Occipital lobe (tissue), 2 donors: Measurements from ENCODE around the gene KPNB1. TPM values are rescaled to one million over a fixed set of nuclear protein-coding genes. Genes with fewer than 3 reads are reported as not detected.

Experiments used
- DNase-seq: peaks from one replicate; lab custom pipeline; 2025; lab: John Stamatoyannopoulos, UW
- total RNA-seq: library from RNA; depleted of rRNA; stranded (reverse); fragments of >200 nt; gene quantifications from one replicate; pipeline ENCODE4 v1.2.3, GENCODE V29; 2014

Gene KPNB1
- total RNA-seq, 1 donor from 2014 or later = 163 TPM

- DNase-seq = no peak
Measured at GRCh38 chr17:47636273-47637030, 13.3 kb upstream of the KPNB1 start.

DNA sequence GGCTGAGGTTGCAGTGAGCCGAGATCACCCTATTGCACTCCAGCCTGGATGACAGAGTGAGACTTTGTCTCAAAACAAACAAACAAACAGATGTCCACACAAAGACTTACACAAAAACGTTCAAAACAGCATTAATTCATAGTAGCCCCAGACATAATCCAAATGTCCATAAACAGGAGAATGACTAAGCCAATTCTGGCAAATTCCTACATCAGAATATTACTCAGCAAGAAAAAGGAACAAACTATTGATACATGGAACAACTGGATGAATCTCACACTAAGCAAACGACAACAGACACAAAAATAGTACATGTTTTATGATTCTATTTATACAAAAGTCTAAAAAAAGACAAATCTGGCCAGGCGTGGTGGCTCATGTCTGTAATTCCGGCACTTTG lies 10.8 kb upstream of the KPNB1 start:
- DNase-seq = no peak

GRCh38 chr17:47640076-47640475 lies 9.6 kb upstream of the KPNB1 start:
- no peak for DNase-seq

- no peak for DNase-seq
Measured at GRCh38 chr17:47641202-47641601, 8.5 kb upstream of the KPNB1 start.

DNA sequence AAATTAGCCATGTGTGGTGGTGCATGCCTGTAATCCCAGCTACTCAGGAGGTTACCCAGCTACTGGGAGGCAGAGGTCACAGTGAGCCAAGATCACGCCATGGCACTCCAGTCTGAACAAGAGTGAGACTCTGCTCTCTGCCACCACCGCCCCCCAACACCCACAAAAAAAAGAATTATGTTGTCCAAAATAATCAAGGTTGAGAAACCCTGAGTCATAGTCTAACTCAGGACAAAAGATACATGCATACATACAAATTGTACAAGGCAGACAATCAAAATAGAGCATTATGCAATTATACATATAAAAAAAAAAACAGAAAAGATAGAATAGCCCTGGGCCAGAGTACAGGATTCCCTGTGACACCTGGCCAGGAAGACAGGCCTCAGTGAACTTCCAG lies 6.6 kb upstream of the KPNB1 start:
- no peak for DNase-seq

- no peak for DNase-seq
Measured at GRCh38 chr17:47644324-47644723, 5.4 kb upstream of the KPNB1 start.

GRCh38 chr17:47649972-47650524 lies 329 bp downstream of the KPNB1 start:
- DNase-seq = no peak

- peak; percentile 96 for DNase-seq
Measured at GRCh38 chr17:47650525-47651522, 1.1 kb downstream of the KPNB1 start.

DNA sequence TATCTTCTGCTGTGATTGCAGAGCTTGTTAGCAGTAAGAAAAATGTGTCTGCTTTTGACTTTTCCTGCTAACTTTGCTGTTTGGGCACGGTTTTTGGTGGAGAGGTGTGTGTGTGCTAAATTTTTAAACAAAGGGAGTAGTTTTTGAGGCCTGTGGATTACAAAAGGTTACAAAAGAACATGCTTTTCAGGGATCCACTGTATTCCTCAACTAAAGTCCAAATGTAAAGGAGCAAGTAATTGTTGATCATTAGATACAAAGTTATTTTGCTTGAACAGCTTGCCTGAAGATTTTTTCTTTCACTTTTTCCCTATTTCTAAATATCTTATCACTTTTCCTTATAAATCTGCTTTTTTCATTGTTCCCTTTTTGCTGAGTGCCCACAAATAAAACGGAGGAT lies 2.0 kb downstream of the KPNB1 start:
- DNase-seq = no peak

DNA sequence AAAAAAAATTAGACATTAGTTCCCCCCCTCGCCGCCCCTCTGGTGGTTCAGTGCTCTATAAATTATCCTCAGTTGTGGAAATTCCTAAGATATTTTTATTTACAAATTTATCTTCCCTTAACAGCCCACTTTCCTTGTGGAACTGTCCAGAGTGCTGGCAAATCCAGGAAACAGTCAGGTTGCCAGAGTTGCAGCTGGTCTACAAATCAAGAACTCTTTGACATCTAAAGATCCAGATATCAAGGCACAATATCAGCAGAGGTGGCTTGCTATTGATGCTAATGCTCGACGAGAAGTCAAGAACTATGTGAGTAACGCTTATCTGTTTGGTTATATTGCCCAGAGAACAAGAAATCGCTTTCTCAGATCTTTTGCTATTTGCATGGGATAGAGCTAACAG lies 2.9 kb downstream of the KPNB1 start:
- DNase-seq = no peak

GRCh38 chr17:47653442-47653841 lies 3.7 kb downstream of the KPNB1 start:
- DNase-seq = no peak

DNA sequence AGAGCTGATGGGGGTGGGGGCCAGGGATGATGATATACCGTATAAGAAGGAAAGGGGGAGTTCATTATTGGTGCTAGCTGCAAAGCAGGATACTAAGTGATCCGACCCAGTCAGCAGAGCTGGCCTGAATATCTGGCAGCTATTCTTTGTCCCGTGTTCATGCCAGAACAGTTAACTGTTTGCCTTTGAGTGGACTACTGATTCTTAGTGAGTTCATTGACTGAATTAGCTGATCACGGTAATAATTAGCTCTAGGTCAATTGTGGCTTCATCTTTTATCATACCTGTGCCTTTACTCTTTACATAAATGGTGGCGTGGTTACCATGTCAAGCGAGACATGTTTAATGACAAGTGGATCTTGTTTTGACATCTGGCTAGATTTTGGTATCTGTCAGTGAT lies 5.3 kb downstream of the KPNB1 start:
- DNase-seq = no peak

DNA sequence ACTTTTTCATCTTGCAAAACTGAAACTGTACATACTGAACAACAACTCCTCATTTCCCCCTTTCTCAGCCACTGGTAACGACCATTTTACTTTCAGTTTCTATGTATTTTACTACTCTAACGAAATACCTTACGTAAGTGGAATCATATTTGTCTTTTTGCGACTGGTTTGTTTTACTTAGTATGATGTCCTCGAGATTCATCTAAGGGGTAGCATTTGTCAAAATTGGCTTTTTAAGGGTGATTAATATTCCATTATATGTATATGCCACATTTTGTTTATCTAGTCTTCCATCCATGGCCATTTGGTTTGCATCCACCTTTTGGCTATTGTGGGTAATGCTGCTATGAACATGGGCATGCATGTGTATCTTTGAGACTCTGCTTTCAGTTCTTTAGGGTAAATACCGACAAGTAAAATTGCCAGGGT lies 10.4 kb downstream of the KPNB1 start:
- DNase-seq = no peak

DNA sequence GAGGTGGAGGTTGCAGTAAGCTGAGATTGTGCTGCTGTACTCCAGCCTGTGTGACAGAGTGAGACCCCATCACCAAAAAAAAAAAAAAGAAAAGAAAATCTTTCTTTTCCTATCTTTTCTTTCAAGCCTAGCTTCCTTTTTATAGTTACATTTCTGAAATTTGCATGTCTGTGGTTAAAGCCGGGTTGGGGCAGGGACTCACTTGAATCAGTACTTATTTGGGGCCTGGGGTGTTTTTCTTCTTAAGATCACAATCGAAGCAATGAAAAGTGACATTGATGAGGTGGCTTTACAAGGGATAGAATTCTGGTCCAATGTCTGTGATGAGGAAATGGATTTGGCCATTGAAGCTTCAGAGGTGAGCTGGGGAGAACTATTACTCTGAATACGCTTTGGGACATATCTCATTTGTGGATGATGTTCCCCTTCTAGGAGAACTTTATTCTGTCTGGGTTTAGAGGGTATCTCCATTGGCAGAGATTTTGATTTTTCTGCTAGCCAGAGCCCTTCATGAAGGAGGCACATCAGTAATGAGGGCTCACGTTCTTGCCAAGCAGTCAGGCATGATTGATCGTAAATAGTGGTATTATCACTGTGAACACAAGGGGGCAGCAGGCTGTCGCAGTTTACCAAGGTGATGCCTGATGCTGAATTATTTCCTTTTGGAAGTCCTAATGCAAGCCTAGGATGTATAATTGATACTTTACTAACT lies 14.3 kb downstream of the KPNB1 start:
- peak; percentile 35 for DNase-seq

DNA sequence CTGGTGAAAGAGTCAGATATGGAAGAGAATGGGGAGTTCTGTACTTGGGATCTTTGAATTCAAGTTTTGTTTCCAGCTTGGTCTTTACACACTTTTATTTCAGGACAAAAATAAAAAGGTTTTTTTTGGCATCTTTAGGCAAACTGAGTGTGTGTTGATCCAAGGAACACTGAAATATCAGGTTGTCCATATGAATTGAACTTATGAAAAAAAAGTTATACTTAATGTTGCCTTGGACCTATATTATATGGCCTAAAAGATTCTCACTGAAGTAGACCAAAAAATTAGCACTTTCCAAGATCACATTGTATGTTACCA lies 14.9 kb downstream of the KPNB1 start:
- no peak for DNase-seq

DNA sequence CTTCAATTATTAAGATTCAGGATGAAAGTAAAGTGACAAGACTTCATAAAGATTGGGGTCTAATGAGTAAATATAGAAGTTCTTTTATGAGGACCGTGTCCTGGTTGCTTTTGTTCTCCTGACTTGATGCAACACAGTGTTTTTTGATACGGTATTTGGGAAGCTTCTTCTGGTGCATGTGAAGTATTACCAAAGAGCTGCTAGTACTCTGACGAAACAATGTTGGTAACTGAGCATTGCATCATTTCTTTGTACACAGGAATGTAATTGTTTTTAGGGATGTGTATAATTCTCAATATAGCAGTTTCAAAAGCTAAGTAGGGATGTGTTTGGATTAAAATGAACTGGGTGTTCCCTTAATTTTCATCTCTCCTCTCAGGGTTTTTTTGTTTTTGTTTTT lies 15.9 kb downstream of the KPNB1 start:
- DNase-seq = no peak

DNA sequence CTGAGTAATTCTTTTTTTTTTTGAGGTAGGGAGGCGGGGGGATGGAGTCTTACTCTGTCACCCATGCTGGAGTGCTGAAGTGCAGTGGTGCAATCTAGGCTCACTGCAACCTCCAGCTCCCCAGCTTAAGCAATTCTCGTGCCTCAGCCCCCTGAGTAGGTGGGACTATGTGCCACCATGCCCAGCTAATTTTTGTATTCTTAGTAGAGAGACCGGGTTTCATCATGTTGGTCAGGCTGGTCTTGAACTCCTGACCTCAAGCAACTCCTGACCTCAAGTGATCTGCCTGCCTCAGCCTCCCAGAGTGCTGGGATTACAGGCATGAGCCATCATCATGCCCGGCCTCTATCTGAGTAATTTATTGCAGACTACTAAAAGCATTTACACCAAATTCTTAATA lies 19.4 kb downstream of the KPNB1 start:
- DNase-seq = no peak

GRCh38 chr17:47670064-47670463 lies 20.3 kb downstream of the KPNB1 start:
- DNase-seq = no peak

GRCh38 chr17:47674499-47674898 lies 24.8 kb downstream of the KPNB1 start:
- no peak for DNase-seq

DNA sequence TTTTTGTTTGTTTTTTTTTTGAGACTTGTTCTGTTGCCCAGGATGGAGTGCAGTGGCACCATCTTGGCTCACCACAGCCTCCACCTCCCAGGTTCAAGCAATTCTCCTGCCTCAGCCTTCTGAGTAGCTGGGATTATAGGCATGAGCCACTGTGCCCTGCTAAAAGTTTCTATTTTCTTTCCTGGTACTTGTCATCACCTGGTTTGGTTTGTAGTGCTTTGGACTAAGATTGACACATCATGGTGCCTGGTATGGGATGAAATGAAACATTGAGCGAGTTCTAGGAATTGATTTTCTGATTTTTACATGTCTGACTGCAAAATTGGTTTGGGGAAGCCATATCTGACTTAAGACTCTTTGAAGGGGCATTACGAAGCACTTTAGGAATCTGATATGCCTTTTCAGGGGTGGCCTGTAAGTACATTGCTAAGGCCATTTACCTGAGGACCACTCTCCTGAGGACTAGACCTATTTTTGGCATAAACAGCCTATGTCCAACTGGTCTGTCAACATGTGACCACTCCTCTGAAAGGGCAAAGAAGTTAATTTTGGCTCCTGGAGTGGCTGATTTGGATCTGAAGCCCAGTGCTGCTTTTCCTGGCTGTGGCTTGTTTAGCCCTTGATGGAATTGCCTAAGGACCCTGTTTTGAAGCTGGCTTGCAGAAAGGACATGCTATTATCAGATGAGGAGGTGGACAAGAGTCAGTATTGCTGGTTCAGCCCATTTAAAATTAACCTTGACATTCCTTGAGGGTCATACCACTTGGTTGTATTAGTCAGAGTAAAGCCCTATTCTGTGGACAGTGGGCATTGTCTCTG lies 25.9 kb downstream of the KPNB1 start:
- no peak for DNase-seq

GRCh38 chr17:47676199-47676472 lies 26.4 kb downstream of the KPNB1 start:
- DNase-seq = no peak
